Renal pelvis (tissue), 4 donors: ENCODE data around the gene SLC51A. TPM values are rescaled to one million over a fixed set of nuclear protein-coding genes. Genes with fewer than 3 reads are reported as not detected.
"Not testable (repeated sequence)": the region's sequence is repeated elsewhere in the genome, so short reads cannot be mapped to it uniquely, and the experiment has no call there.

Experiments used
- DNase-seq: peaks from one replicate; pipeline ENCODE4 v3.0.0-alpha.2; 2013
- polyA plus RNA-seq, 3 donors: library from polyadenylated mRNA; unstranded; fragments of 120-200 nt; gene quantifications; one replicate each; pipeline ENCODE4 v1.2.1, GENCODE V29; 2013; ENCODE audit not compliant: insufficient read length in 3 of 3

The SLC51A gene
- polyA plus RNA-seq, 3 donors: 11.3 to 18.2 (median 17.8) TPM

GRCh38 chr3:196192524-196193051 lies 23.7 kb upstream of the SLC51A start:
- DNase-seq: no peak

- no peak for DNase-seq
Measured at GRCh38 chr3:196193133-196193735, 23.1 kb upstream of the SLC51A start.

- DNase-seq: no peak
Measured at GRCh38 chr3:196193736-196194541, 22.4 kb upstream of the SLC51A start.

- no peak for DNase-seq
Measured at GRCh38 chr3:196194542-196194915, 21.8 kb upstream of the SLC51A start.

GRCh38 chr3:196195664-196196265 lies 20.6 kb upstream of the SLC51A start:
- no peak for DNase-seq

- DNase-seq: no peak
Measured at GRCh38 chr3:196197524-196197923, 18.8 kb upstream of the SLC51A start.

- no peak for DNase-seq
Measured at GRCh38 chr3:196198081-196198675, 18.2 kb upstream of the SLC51A start.

- DNase-seq: no peak
Measured at GRCh38 chr3:196198771-196199753, 17.3 kb upstream of the SLC51A start.

GRCh38 chr3:196202516-196202970 lies 13.8 kb upstream of the SLC51A start:
- no peak for DNase-seq

- no peak for DNase-seq
Measured at GRCh38 chr3:196203846-196204245, 12.5 kb upstream of the SLC51A start.

GRCh38 chr3:196205442-196206205 lies 10.7 kb upstream of the SLC51A start:
- not testable (repeated sequence) for DNase-seq

GRCh38 chr3:196207159-196207832 lies 9.0 kb upstream of the SLC51A start:
- DNase-seq: no peak

GRCh38 chr3:196207833-196208607 lies 8.3 kb upstream of the SLC51A start:
- DNase-seq: no peak

- DNase-seq: no peak
Measured at GRCh38 chr3:196208942-196209695, 7.2 kb upstream of the SLC51A start.

- DNase-seq: not testable (repeated sequence)
Measured at GRCh38 chr3:196209944-196210672, 6.2 kb upstream of the SLC51A start.

GRCh38 chr3:196210673-196211556 lies 5.4 kb upstream of the SLC51A start, which contains the start of gene ZDHHC19:
TSS of gene ZDHHC19 (minus strand) at chr3:196211400. CDS start at chr3:196211315, 85 bp downstream.
- DNase-seq: no peak
